GM12875 (cell line): Measurements from ENCODE around the gene CD8B.

Experiments used
- H3K4me3 ChIP-seq: one replicate; pipeline ENCODE4 v1.5.1; 2011; ENCODE audit warnings: low read depth, low read length, control low read depth
- CTCF ChIP-seq: IDR thresholded peaks from 2 replicates; pipeline ENCODE4 v1.5.1; 2011; ENCODE audit warnings: low read depth, mild to moderate bottlenecking, control low read depth, inconsistent platforms, low read length, moderate library complexity, borderline replicate concordance; ENCODE audit not compliant: insufficient read depth

CD8B gene

GRCh38 chr2:86815611-86816010, 46.1 kb downstream of the CD8B start:
- H3K4me3 ChIP-seq, result no peak overlapping the region
- TF ChIP-seq CTCF, result no peak

- H3K4me3 ChIP-seq, result no peak overlapping the region
- TF ChIP-seq CTCF, result no peak
These were observed 52.1 kb downstream of the CD8B start for GRCh38 chr2:86809481-86810121.

GRCh38 chr2:86808315-86809161, 53.1 kb downstream of the CD8B start:
- no peak overlapping the region for H3K4me3 ChIP-seq
- peak; percentile 91 for TF ChIP-seq CTCF

- no peak for TF ChIP-seq CTCF
- H3K4me3 ChIP-seq, result peak overlapping the region; percentile 26
These were observed 54.0 kb downstream of the CD8B start for GRCh38 chr2:86807468-86808275.

- TF ChIP-seq CTCF, result no peak
- no peak overlapping the region for H3K4me3 ChIP-seq
These were observed 54.6 kb downstream of the CD8B start for GRCh38 chr2:86807133-86807467.

GRCh38 chr2:86806059-86806857, 55.4 kb downstream of the CD8B start:
- no peak overlapping the region for H3K4me3 ChIP-seq
- no peak for TF ChIP-seq CTCF
